Endothelial cell (in vitro differentiated cells): ENCODE data around the gene MED1. TPM values are rescaled to one million over a fixed set of nuclear protein-coding genes. Genes with fewer than 3 reads are reported as not detected.

ENCODE experiments used
- DNase-seq: peaks from one replicate; pipeline ENCODE4 v3.0.0; 2021; ENCODE audit warnings: low spot score
- H3K27ac Mint-ChIP-seq: one replicate; pipeline ENCODE4 v1.8.0; 2021; ENCODE audit warnings: mixed read lengths, inconsistent platforms; ENCODE audit not compliant: unreplicated experiment
- H3K27me3 Mint-ChIP-seq: one replicate; pipeline ENCODE4 v1.8.0; 2021; ENCODE audit warnings: mild to moderate bottlenecking, moderate library complexity, mixed read lengths, inconsistent platforms; ENCODE audit not compliant: unreplicated experiment
- H3K36me3 Mint-ChIP-seq: one replicate; pipeline ENCODE4 v1.8.0; 2021; ENCODE audit warnings: mild to moderate bottlenecking, low read depth, mixed read lengths, inconsistent platforms; ENCODE audit not compliant: unreplicated experiment
- H3K4me1 Mint-ChIP-seq: one replicate; pipeline ENCODE4 v1.8.0; 2021; ENCODE audit warnings: mild to moderate bottlenecking, mixed read lengths, inconsistent platforms; ENCODE audit not compliant: unreplicated experiment
- H3K4me3 Mint-ChIP-seq: one replicate; pipeline ENCODE4 v1.8.0; 2021; ENCODE audit warnings: mild to moderate bottlenecking, mixed read lengths, inconsistent platforms; ENCODE audit not compliant: unreplicated experiment
- H3K9me3 Mint-ChIP-seq: one replicate; pipeline ENCODE4 v1.8.0; 2021; ENCODE audit warnings: mixed read lengths, inconsistent platforms; ENCODE audit not compliant: unreplicated experiment
- total RNA-seq: library from RNA; stranded (reverse); fragmentation: NEBNext Ultra II Directional; extraction: Animal tissue kit (Norgen Biotek cat#: 25700); gene quantifications from one replicate; pipeline ENCODE4 v1.2.1, GENCODE V29; 2021; ENCODE audit not compliant: unreplicated experiment
- TF ChIP-seq, protein P1 (sequence below): fragments of 200-600 bp; sonication (generic); IDR thresholded peaks from one replicate; pipeline ENCODE4 v1.5.0; 2021; ENCODE audit warnings: antibody characterized with exemption; ENCODE audit not compliant: unreplicated experiment

MED1 gene
- total RNA-seq, 1 donor from 2014 or later = 45.8 TPM

- Mint-ChIP-seq H3K27me3 (peaks cover 3% of the 10 kb centered on the region), H3K4me3 (peak overlapping the region; percentile 99), H3K36me3 (peaks cover 17% of the 10 kb centered on the region), H3K27ac (peak overlapping the region; percentile 95), H3K9me3 (no peaks in the 10 kb centered on the region), H3K4me1 (peaks cover 20% of the 10 kb centered on the region)
- DNase-seq = peak; percentile 14
- TF ChIP-seq, protein P1, sequence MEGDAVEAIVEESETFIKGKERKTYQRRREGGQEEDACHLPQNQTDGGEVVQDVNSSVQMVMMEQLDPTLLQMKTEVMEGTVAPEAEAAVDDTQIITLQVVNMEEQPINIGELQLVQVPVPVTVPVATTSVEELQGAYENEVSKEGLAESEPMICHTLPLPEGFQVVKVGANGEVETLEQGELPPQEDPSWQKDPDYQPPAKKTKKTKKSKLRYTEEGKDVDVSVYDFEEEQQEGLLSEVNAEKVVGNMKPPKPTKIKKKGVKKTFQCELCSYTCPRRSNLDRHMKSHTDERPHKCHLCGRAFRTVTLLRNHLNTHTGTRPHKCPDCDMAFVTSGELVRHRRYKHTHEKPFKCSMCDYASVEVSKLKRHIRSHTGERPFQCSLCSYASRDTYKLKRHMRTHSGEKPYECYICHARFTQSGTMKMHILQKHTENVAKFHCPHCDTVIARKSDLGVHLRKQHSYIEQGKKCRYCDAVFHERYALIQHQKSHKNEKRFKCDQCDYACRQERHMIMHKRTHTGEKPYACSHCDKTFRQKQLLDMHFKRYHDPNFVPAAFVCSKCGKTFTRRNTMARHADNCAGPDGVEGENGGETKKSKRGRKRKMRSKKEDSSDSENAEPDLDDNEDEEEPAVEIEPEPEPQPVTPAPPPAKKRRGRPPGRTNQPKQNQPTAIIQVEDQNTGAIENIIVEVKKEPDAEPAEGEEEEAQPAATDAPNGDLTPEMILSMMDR = no peak
These were observed 11.7 kb upstream of the MED1 start for GRCh38 chr17:39462631-39463375.

DNA sequence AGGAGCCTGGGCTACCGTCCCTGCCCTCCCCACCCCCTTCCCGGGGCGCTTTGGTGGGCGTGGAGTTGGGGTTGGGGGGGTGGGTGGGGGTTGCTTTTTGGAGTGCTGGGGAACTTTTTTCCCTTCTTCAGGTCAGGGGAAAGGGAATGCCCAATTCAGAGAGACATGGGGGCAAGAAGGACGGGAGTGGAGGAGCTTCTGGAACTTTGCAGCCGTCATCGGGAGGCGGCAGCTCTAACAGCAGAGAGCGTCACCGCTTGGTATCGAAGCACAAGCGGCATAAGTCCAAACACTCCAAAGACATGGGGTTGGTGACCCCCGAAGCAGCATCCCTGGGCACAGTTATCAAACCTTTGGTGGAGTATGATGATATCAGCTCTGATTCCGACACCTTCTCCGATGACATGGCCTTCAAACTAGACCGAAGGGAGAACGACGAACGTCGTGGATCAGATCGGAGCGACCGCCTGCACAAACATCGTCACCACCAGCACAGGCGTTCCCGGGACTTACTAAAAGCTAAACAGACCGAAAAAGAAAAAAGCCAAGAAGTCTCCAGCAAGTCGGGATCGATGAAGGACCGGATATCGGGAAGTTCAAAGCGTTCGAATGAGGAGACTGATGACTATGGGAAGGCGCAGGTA, 11.0 kb upstream of the MED1 start:
- Mint-ChIP-seq H3K36me3 (peaks cover 17% of the 10 kb centered on the region), H3K27ac (peak overlapping the region; percentile 95), H3K27me3 (peaks cover 3% of the 10 kb centered on the region), H3K4me1 (peaks cover 20% of the 10 kb centered on the region), H3K4me3 (peak overlapping the region; percentile 99), H3K9me3 (no peaks in the 10 kb centered on the region)
- DNase-seq = no peak
- TF ChIP-seq, protein P1 = no peak

- peak; percentile 92 for DNase-seq
- Mint-ChIP-seq H3K27me3 (peaks cover 3% of the 10 kb centered on the region), H3K4me3 (peak within 1 kb of the TSS; percentile 99), H3K27ac (peak within 1 kb of the TSS; percentile 99), H3K36me3 (peaks cover 17% of the 10 kb centered on the region), H3K9me3 (no peaks in the 10 kb centered on the region), H3K4me1 (peaks cover 20% of the 10 kb centered on the region)
- TF ChIP-seq, protein P1 = no peak
These were observed 10.3 kb upstream of the MED1 start, which contains the start of gene CDK12 for GRCh38 chr17:39461113-39461925. Gene CDK12 (plus strand): TSS chr17:39461486. CDS start chr17:39462072, 586 bp downstream.

- no peak overlapping the region for H3K27ac Mint-ChIP-seq
- TF ChIP-seq, protein P1 = no peak
- H3K36me3 Mint-ChIP-seq = peaks cover 4% of the 10 kb centered on the region
- no peaks in the 10 kb centered on the region for H3K9me3 Mint-ChIP-seq
- H3K4me1 Mint-ChIP-seq = peaks cover under 1% of the 10 kb centered on the region
- peaks cover 4% of the 10 kb centered on the region for H3K27me3 Mint-ChIP-seq
- H3K4me3 Mint-ChIP-seq = no peak overlapping the region
- no peak for DNase-seq
These were observed 4.9 kb upstream of the MED1 start for GRCh38 chr17:39455919-39456318.
